Glutamatergic neuron (in vitro differentiated cells): Measurements from ENCODE around the gene DACT2. TPM values are rescaled to one million over a fixed set of nuclear protein-coding genes. Genes with fewer than 3 reads are reported as not detected.

Experiments used
- DNase-seq: peaks from one replicate; pipeline ENCODE4 v3.0.0; 2022
- H3K27ac Mint-ChIP-seq: one replicate; pipeline ENCODE4 v1.8.0; 2020; ENCODE audit warnings: mild to moderate bottlenecking, mixed read lengths, inconsistent platforms; ENCODE audit not compliant: unreplicated experiment
- H3K27me3 Mint-ChIP-seq: one replicate; pipeline ENCODE4 v1.8.0; 2020; ENCODE audit warnings: mild to moderate bottlenecking, moderate library complexity, mixed read lengths, inconsistent platforms; ENCODE audit not compliant: unreplicated experiment
- H3K36me3 Mint-ChIP-seq: one replicate; pipeline ENCODE4 v1.8.0; 2020; ENCODE audit warnings: mild to moderate bottlenecking, mixed read lengths, inconsistent platforms; ENCODE audit not compliant: unreplicated experiment
- H3K4me1 Mint-ChIP-seq: one replicate; pipeline ENCODE4 v1.8.0; 2020; ENCODE audit warnings: mild to moderate bottlenecking, low read depth, mixed read lengths, inconsistent platforms; ENCODE audit not compliant: unreplicated experiment
- H3K4me3 Mint-ChIP-seq: one replicate; pipeline ENCODE4 v1.8.0; 2020; ENCODE audit warnings: mild to moderate bottlenecking, mixed read lengths, inconsistent platforms; ENCODE audit not compliant: unreplicated experiment
- H3K9me3 Mint-ChIP-seq: one replicate; pipeline ENCODE4 v1.8.0; 2020; ENCODE audit warnings: mild to moderate bottlenecking, moderate library complexity, mixed read lengths, inconsistent platforms; ENCODE audit not compliant: unreplicated experiment
- total RNA-seq: library from RNA; stranded (reverse); fragmentation: NEBNext Ultra II Directional; extraction: Animal tissue kit (Norgen Biotek cat#: 25700); gene quantifications from one replicate; pipeline ENCODE4 v1.2.1, GENCODE V29; 2021; ENCODE audit not compliant: unreplicated experiment
- TF ChIP-seq, protein P1 (sequence below): fragments of 200-600 bp; sonication (generic); IDR thresholded peaks from one replicate; pipeline ENCODE4 v1.5.0; 2021; ENCODE audit not compliant: partially characterized antibody, unreplicated experiment

Gene DACT2
- total RNA-seq, 1 donor from 2014 or later: 0.22 TPM

GRCh38 chr6:168355716-168356522 is 36.3 kb upstream of the DACT2 start:
- Mint-ChIP-seq H3K9me3 (peaks cover 1% of the 10 kb centered on the region), H3K36me3 (no peaks in the 10 kb centered on the region), H3K27me3 (peaks cover 8% of the 10 kb centered on the region), H3K4me3 (no peak overlapping the region), H3K27ac (no peak overlapping the region), H3K4me1 (no peaks in the 10 kb centered on the region)
- DNase-seq: peak; percentile 82
- TF ChIP-seq, protein P1, sequence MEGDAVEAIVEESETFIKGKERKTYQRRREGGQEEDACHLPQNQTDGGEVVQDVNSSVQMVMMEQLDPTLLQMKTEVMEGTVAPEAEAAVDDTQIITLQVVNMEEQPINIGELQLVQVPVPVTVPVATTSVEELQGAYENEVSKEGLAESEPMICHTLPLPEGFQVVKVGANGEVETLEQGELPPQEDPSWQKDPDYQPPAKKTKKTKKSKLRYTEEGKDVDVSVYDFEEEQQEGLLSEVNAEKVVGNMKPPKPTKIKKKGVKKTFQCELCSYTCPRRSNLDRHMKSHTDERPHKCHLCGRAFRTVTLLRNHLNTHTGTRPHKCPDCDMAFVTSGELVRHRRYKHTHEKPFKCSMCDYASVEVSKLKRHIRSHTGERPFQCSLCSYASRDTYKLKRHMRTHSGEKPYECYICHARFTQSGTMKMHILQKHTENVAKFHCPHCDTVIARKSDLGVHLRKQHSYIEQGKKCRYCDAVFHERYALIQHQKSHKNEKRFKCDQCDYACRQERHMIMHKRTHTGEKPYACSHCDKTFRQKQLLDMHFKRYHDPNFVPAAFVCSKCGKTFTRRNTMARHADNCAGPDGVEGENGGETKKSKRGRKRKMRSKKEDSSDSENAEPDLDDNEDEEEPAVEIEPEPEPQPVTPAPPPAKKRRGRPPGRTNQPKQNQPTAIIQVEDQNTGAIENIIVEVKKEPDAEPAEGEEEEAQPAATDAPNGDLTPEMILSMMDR: peak; percentile 76

GRCh38 chr6:168354338-168354737 is 34.8 kb upstream of the DACT2 start:
- Mint-ChIP-seq H3K4me1 (no peaks in the 10 kb centered on the region), H3K36me3 (peaks cover 6% of the 10 kb centered on the region), H3K9me3 (no peaks in the 10 kb centered on the region), H3K27ac (no peak overlapping the region), H3K27me3 (peaks cover 7% of the 10 kb centered on the region), H3K4me3 (no peak overlapping the region)
- TF ChIP-seq, protein P1: no peak
- DNase-seq: no peak

DNA sequence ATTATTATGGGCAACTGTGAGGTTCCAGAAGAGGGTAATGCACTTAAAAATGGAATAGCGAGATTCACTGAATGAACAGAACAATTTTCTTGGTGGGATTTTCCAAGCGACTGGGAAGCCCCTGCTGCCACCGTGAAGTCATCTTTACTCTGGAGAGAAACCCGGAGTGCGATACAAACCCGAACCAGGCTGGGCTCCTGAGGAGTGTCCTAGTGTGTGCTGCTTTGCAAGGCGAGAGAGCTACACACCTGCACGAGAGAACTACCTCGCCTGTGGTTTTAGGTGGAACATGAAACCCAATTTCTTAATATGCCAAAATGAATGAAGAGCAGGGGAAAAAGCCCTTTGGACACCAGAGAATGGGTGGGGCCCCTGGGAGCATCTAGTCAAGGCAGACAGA is 33.5 kb upstream of the DACT2 start:
- Mint-ChIP-seq H3K4me1 (no peaks in the 10 kb centered on the region), H3K36me3 (peaks cover 6% of the 10 kb centered on the region), H3K27ac (no peak overlapping the region), H3K27me3 (peaks cover 5% of the 10 kb centered on the region), H3K9me3 (no peaks in the 10 kb centered on the region), H3K4me3 (no peak overlapping the region)
- no peak for DNase-seq
- TF ChIP-seq, protein P1: no peak

DNA sequence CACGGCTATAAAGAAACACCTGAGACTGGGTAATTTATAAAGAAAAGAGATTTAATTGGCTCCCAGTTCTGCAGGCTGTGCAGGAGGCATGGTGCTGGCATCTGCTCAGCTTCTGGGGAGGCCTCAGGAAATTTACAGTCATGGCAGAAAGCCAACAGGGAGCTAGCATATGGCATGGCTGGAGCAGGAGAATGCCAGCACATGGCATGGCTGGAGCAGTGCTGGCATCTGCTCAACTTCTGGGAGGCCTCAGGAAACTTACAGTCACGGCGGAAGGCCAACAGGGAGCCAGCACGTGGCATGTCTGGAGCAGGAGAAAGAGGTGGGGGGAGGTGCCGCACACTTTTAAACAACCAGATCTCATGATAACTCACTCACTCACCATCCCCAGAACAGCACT is 32.5 kb upstream of the DACT2 start:
- Mint-ChIP-seq H3K27ac (no peak overlapping the region), H3K27me3 (peaks cover 5% of the 10 kb centered on the region), H3K4me1 (no peaks in the 10 kb centered on the region), H3K4me3 (no peak overlapping the region), H3K9me3 (no peaks in the 10 kb centered on the region), H3K36me3 (peaks cover 6% of the 10 kb centered on the region)
- TF ChIP-seq, protein P1: no peak
- no peak for DNase-seq

- no peaks in the 10 kb centered on the region for H3K27me3 Mint-ChIP-seq
- H3K4me3 Mint-ChIP-seq: no peak overlapping the region
- no peak for DNase-seq
- TF ChIP-seq, protein P1: no peak
- H3K4me1 Mint-ChIP-seq: peaks cover under 1% of the 10 kb centered on the region
- no peaks in the 10 kb centered on the region for H3K9me3 Mint-ChIP-seq
- H3K27ac Mint-ChIP-seq: no peak overlapping the region
- H3K36me3 Mint-ChIP-seq: peaks cover 6% of the 10 kb centered on the region
Measured at GRCh38 chr6:168349718-168350210, 30.2 kb upstream of the DACT2 start.
